ENCODE data around the gene DPPA4.
"Not testable (repeated sequence)": the region's sequence is repeated elsewhere in the genome, so short reads cannot be mapped to it uniquely, and the experiment has no call there.

DPPA4 gene

DNA sequence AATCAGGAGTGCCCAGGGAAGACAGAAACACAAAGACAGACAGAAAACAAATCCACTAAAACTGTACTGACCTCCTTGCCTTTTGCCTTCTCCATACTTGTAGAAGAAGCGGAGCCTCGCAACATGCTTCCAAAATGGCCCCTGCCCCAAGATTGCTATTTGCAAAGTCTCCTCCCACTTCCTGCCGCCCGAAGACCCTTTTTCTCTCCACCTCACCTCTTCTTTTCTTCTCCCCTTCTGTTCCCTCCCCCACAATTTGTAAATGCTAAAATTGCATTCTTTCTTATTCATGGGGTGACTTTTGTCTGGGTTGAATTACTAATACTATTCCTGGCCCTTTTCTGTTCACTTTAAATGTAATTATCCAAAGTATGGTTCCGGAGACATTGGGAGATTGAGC lies at the start of gene DPPA4:
Gene DPPA4 (minus strand): TSS at position 154 of the 400 bp plus-strand sequence. CDS start 29 bp downstream, at position 125.
- no peak for FAIRE-seq

GRCh38 chr3:109385442-109386318 lies 48.3 kb upstream of the DPPA4 start:
- FAIRE-seq (no peak), DNase-seq (ENCODE audit: extremely low spot score, insufficient read length, low read depth) (no peak)

More for the DNA sequence above, at the start of gene DPPA4:
- DNase-seq (ENCODE audit: extremely low spot score, insufficient read length, low read depth): no peak

- no peak for FAIRE-seq
- DNase-seq (ENCODE audit: extremely low spot score, insufficient read length, low read depth): no peak
Measured at GRCh38 chr3:109384164-109384563, 46.8 kb upstream of the DPPA4 start.

DNA sequence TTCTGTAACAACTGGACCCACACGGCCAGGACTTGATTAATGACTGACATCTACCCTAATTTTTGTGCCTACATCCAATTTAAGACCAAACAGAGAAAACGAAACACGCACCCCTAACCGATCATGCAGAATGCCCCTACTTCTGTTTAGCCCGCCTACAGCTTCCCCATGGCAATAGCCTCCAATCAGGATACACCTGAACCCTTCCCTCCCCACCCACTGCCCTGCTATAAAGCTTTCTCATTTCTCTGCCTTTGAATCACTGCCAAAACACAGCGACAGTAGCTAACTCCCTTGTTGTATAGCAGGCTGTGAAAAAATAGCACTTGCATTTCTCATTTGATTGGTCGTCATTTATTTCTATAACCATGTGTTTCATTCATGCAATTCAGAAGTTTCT lies 45.2 kb upstream of the DPPA4 start:
- FAIRE-seq (no peak), DNase-seq (ENCODE audit: extremely low spot score, insufficient read length, low read depth) (no peak)

DNA sequence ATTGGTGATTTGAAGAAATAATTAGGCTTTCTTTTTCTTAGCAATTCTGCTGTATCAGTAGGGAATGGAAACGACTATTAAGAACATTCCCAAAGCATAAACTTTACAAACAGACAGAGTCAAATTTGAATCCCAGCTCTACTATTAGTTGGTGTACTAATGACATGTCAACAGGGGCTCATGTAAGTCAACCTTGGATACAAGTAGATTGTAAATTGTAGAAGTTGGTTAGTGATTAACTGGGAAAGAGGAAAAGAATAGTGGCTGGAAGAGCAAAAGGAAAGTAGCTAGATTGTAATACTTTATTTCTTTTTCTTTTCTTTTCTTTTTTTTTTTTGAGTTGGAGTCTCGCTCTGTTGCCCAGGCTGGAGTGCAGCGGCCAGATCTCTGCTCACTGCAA lies 38.6 kb upstream of the DPPA4 start:
- DNase-seq (ENCODE audit: extremely low spot score, insufficient read length, low read depth) (no peak), FAIRE-seq (no peak)

- FAIRE-seq: not testable (repeated sequence)
Measured at GRCh38 chr3:109374434-109374833, 37.1 kb upstream of the DPPA4 start.

GRCh38 chr3:109373933-109374332 lies 36.6 kb upstream of the DPPA4 start:
- DNase-seq (ENCODE audit: extremely low spot score, insufficient read length, low read depth): no peak
- FAIRE-seq: no peak

More at GRCh38 chr3:109374434-109374833, 37.1 kb upstream of the DPPA4 start:
- DNase-seq (ENCODE audit: extremely low spot score, insufficient read length, low read depth): not testable (repeated sequence)

DNA sequence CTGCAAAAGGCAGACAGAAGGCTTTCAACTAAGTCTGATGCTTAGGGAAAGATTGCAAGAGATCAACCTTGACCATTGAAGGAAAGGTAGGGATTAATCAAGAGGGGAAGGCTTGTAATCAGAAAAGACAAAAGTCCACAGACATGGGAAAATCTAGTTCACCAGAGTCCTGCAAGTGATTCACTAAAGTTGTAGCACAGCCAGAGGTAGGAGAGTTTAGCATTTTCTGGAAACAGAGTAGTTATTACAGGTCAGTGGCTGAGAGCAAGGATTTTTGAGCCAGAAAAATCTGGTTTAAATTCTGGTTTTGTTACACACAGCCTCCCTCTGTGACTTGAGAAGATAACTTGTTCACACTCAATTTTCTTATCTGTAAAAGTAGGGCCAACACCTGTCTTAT lies 35.3 kb upstream of the DPPA4 start:
- no peak for FAIRE-seq

DNA sequence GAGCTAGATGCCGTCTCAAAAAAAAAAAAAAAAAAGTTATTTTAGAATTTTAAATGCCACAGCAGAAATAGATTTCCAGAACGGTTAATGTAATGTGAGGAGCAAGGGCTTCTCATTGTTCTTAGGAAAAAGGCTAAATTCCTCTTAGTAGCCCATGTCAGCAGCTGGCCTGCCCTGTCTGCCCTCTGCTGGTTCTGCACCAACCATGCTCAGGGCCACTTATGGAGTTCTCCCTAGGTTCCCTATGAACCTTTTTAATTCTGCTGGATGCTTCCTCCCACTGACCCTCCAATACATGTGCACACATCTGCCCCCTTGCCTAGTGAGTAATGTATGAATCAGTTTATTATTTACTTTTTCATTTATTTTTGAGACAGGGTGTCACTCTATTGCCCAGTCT lies 32.2 kb upstream of the DPPA4 start:
- FAIRE-seq: no peak

More for the DNA sequence above, 35.3 kb upstream of the DPPA4 start:
- DNase-seq (ENCODE audit: extremely low spot score, insufficient read length, low read depth): no peak

DNA sequence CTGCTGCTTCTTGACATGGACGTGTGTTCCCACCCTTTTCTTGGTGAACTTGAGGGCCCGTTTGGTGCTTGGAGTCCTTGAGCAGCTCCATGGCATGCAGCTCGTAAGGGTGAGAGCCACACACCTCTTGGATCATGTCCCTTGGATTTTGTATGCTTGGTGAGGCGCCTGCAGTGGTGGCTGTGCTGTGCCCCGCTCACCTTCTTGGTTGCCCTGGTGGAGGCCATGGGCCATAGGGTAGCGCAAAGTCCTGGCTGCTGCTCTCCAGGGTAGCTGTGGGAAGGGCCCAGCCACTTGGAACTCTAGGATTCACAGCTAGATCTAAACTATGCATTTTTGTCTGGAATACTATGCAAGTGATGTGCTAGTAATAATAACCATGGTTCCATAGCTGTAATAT lies 26.7 kb upstream of the DPPA4 start:
- FAIRE-seq: no peak

More for the DNA sequence above, 32.2 kb upstream of the DPPA4 start:
- DNase-seq (ENCODE audit: extremely low spot score, insufficient read length, low read depth): no peak

DNA sequence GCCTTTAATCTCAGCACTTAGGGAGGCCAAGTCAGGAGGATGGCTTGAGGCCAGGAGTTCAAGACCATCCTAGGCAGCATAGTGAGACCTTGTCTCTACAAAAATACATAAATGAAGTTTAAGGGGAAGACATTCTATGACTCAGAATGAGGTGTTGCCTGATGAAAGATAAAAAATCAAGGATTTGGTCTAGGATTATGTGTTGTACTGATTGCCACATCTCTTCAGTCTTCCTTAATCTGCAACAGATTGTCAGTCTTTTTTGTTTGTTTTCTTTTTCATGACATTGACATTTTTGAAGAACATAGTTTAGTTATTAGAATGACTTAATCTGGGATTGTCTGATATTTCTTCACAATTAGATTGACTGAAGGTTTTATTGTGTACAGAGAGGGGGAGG lies 26.3 kb upstream of the DPPA4 start:
- no peak for FAIRE-seq
- DNase-seq (ENCODE audit: extremely low spot score, insufficient read length, low read depth): no peak

More for the DNA sequence above, 26.7 kb upstream of the DPPA4 start:
- DNase-seq (ENCODE audit: extremely low spot score, insufficient read length, low read depth): no peak

DNA sequence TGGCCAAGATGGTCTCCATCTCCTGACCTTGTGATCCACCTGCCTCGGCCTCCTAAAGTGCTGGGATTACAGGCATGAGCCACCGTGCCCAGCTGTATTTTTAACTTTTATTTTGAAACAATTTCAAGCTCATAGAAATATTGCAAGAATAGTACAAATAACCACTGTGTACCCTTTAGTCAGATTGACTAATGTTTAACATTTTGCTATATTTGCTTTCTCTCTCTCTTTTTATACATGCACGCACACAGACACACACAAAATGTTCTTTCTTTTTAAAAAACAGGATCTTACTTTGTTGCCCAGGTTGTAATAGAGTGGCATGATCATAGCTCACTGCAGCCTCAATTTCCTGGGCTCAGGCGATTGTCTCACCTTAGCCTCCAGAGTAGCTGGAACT lies 25.5 kb upstream of the DPPA4 start:
- FAIRE-seq (no peak), DNase-seq (ENCODE audit: extremely low spot score, insufficient read length, low read depth) (no peak)

DNA sequence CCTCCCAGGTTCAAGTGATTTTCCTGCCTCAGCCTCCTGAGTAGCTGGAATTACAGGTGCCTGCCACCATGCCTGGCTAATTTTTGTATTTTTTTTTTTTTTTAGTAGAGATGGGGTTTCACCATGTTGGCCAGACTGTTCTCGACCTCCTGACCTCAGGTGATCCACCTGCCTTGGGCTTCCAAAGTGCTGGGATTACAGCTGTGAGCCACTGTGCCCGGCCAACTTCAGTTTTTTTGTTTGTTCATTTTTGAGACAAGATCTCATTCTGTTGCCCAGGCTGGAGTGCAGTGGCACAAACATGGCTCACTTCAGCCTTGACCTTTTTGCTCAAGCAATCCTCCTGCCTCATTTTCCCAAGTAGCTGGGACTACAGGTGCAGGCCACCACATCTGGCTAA lies 21.5 kb upstream of the DPPA4 start:
- FAIRE-seq: not testable (repeated sequence)

GRCh38 chr3:109356442-109357155 lies 19.3 kb upstream of the DPPA4 start:
- FAIRE-seq (no peak), DNase-seq (ENCODE audit: extremely low spot score, insufficient read length, low read depth) (no peak)

More for the DNA sequence above, 21.5 kb upstream of the DPPA4 start:
- not testable (repeated sequence) for DNase-seq (ENCODE audit: extremely low spot score, insufficient read length, low read depth)

DNA sequence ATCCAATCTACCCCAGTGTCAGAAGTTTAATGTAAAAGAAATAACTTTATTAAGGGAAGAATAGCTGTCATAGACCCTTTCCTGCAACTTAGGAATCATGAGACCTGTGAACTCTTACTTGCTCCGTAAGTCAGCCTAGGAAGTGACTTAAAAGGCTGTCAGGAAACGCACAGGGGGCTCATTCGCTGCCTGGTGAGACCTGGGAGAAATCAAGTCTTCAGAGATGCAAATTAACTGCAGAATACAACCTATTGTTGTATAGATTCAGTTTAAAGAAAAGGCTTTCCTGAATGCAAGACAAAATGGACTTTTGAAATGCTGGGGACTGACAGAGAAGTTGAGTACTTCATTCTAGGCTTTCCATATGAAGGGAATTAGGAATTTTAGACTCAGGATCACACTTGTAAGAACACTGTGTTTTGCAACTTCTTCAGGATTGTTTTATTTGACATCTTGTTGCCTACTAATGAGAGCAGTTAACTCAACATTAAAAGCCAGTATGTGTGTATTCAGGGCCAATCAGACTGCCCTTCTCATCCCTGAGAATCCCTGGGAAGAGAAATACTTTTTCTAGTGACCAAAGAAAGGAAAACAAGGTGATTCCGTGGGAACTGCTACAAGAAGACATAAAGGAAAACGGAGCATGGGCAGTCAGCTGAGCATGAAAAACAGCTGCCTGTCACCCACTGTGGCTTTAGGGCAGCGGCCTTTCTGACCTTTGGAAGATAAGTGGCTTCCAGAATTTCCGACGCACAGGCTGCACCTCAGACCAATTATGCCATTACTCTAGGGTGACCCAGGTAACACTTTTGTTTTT lies 18.5 kb upstream of the DPPA4 start:
- FAIRE-seq: no peak
- no peak for DNase-seq (ENCODE audit: extremely low spot score, insufficient read length, low read depth)

- no peak for FAIRE-seq
- DNase-seq (ENCODE audit: extremely low spot score, insufficient read length, low read depth): no peak
Measured at GRCh38 chr3:109353057-109353456, 15.7 kb upstream of the DPPA4 start.

DNA sequence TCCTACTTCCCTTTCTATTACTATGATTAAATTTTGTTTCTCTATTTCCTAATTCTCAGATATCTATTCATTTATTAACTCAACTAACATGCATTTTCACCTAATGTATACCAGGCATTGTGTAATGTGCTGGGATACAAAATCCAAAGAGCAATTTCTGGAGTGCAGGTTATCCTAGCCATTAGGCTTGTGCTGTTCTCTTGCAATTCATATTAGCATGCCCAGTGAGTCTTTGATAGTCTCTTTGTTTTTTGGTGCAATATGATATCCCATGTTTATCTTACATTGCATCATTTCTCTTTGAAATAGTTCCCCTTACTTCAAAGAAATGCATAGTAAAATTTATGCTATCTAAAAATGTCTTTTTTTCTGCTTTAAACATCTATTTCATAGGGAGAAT lies 13.9 kb upstream of the DPPA4 start:
- FAIRE-seq: no peak
- no peak for DNase-seq (ENCODE audit: extremely low spot score, insufficient read length, low read depth)

DNA sequence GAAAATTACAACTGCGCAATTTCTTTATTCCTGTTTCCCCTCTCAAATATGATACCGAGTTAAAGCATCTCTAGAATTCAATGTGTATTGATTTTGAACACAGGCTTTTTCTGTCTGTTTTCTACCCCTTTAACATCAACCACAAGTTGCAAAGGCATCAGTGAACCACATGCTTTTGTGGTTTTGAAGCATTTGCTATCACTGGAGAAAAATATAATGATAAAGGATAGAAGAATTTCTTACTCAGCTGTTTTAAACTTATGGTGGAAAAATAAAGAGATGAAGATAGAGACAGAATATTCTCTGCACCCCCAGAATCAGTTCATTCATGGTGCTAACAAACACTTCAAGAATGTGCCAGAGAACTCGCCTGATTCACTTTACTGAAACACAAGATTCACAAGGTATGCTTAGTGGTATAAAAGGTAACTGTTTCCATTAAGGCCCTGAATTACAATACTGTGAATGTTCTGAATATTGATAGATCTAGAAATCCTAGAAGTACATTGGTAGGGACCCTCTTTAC lies 9.5 kb upstream of the DPPA4 start:
- DNase-seq (ENCODE audit: extremely low spot score, insufficient read length, low read depth) (no peak), FAIRE-seq (no peak)

- FAIRE-seq (no peak), DNase-seq (ENCODE audit: extremely low spot score, insufficient read length, low read depth) (no peak)
Measured at GRCh38 chr3:109346099-109346498, 8.8 kb upstream of the DPPA4 start.

Data from GM18507 (cell line).